ENCODE data around the gene IFNE. TPM values are rescaled to one million over a fixed set of nuclear protein-coding genes. Genes with fewer than 3 reads are reported as not detected.

IFNE gene
- total RNA-seq, 2 experiments from 2014 or later, result not detected

DNA sequence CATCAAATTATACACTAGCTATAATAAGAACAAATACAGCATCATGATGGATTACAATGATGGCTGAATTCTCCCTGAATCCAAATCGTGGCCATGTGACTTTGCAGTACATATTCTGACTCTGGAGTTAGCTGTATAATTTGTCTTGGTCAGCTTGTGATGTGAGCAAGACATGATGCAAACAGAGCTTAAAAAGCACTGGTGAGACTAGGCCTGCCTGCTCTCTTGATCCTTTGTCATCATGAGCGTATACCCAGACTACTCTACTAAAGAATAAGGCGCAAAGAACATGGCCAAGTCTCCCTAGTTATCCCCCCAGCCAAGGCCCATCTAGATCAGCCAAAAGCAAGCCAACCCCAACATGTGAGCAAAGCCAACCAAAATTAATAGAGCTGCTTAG, 34.7 kb upstream of the IFNE start:
- H3K4me1 Mint-ChIP-seq (ENCODE audit: low read depth), result no peaks in the 10 kb centered on the region
- no peak for ATAC-seq
- H3K36me3 Mint-ChIP-seq (ENCODE audit: low read depth), result no peaks in the 10 kb centered on the region
- no peak for DNase-seq
- H3K27ac Mint-ChIP-seq, result no peak overlapping the region
- no peaks in the 10 kb centered on the region for H3K9me3 Mint-ChIP-seq (ENCODE audit: insufficient read depth)
- ChIA-PET POLR2A (no interaction called here), CTCF (interaction anchor here (1.1 kb wide), 1 partner anchor 51 kb away, joined by 4 read pairs; no protein-coding TSS in a partner anchor)
- no peak overlapping the region for H3K4me3 Mint-ChIP-seq
- H3K27me3 Mint-ChIP-seq (ENCODE audit: low read depth), result no peaks in the 10 kb centered on the region

DNA sequence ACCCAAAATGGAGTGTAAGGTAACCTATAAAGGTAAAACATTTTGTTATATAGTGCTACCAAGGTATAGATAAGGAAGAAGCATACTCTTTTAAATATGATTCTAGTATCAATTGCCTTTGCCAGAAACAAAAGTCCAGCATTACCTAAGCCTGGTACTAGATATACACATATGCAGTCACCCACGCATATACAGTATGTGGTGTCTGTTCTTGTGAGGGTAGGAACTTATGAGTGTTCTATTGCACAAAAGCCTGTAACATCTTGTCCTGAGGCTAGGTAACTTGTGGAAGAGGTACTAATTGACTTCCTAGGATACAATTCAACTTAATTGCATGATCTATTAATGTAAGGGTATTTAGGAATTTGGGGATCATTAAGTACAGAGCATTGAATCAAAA, 31.3 kb upstream of the IFNE start:
- CTCF ChIA-PET, result interaction anchor here (1.3 kb wide), 1 partner anchor 40 kb away, joined by 3 read pairs; no protein-coding TSS in a partner anchor
- no peaks in the 10 kb centered on the region for H3K27me3 Mint-ChIP-seq (ENCODE audit: low read depth)
- POLR2A ChIA-PET, result no interaction called here
- no peaks in the 10 kb centered on the region for H3K9me3 Mint-ChIP-seq (ENCODE audit: insufficient read depth)
- H3K4me1 Mint-ChIP-seq (ENCODE audit: low read depth), result no peaks in the 10 kb centered on the region
- H3K36me3 Mint-ChIP-seq (ENCODE audit: low read depth), result no peaks in the 10 kb centered on the region
- DNase-seq (no peak), ATAC-seq (no peak)
- H3K27ac Mint-ChIP-seq, result no peak overlapping the region
- no peak overlapping the region for H3K4me3 Mint-ChIP-seq

DNA sequence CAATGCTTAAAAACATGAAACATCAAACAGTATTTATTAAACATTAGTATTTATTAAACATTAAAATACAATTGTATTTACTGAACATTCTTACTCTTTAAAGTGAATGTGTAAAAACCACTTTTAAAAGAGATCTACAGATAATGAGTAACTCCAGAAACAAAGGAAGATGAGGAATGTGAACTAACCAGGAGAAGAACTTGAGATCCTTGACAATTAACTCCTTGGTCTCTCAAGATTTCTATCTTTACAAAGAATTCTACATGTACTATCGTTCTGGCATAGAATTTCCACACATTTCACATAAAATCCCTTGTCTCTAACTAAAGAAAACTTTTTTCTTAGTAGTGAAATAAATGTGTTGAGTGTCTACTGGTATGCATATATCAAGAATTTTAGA, 28.7 kb upstream of the IFNE start:
- Mint-ChIP-seq H3K27ac (no peak overlapping the region), H3K36me3 (ENCODE audit: low read depth) (no peaks in the 10 kb centered on the region), H3K4me1 (ENCODE audit: low read depth) (peaks cover 7% of the 10 kb centered on the region), H3K27me3 (ENCODE audit: low read depth) (no peaks in the 10 kb centered on the region), H3K4me3 (no peak overlapping the region), H3K9me3 (ENCODE audit: insufficient read depth) (no peaks in the 10 kb centered on the region)
- CTCF ChIA-PET, result interaction anchor here (1.2 kb wide), 1 partner anchor 67 kb away, joined by 3 read pairs; no protein-coding TSS in a partner anchor
- ATAC-seq, result no peak
- DNase-seq, result no peak
- POLR2A ChIA-PET, result no interaction called here

DNA sequence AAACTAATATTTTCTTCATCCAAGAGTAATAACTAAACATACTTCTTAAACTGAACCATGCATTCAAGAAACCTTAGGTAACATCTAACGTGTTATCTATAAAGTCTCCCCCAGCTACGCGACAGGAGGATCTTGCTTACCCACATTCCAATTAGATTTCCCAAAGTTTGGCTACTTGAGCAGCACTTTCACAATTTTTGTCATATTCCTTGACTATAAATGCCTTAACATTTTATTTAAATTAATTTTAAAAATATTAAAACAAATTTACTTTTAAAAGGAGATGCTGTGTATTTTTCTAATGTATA, 25.3 kb upstream of the IFNE start:
- Mint-ChIP-seq H3K27me3 (ENCODE audit: low read depth) (no peaks in the 10 kb centered on the region), H3K9me3 (ENCODE audit: insufficient read depth) (no peaks in the 10 kb centered on the region), H3K4me3 (no peak overlapping the region), H3K36me3 (ENCODE audit: low read depth) (no peaks in the 10 kb centered on the region), H3K27ac (no peak overlapping the region), H3K4me1 (ENCODE audit: low read depth) (peaks cover 7% of the 10 kb centered on the region)
- ChIA-PET CTCF (no interaction called here), POLR2A (no interaction called here)
- DNase-seq, result no peak
- no peak for ATAC-seq

DNA sequence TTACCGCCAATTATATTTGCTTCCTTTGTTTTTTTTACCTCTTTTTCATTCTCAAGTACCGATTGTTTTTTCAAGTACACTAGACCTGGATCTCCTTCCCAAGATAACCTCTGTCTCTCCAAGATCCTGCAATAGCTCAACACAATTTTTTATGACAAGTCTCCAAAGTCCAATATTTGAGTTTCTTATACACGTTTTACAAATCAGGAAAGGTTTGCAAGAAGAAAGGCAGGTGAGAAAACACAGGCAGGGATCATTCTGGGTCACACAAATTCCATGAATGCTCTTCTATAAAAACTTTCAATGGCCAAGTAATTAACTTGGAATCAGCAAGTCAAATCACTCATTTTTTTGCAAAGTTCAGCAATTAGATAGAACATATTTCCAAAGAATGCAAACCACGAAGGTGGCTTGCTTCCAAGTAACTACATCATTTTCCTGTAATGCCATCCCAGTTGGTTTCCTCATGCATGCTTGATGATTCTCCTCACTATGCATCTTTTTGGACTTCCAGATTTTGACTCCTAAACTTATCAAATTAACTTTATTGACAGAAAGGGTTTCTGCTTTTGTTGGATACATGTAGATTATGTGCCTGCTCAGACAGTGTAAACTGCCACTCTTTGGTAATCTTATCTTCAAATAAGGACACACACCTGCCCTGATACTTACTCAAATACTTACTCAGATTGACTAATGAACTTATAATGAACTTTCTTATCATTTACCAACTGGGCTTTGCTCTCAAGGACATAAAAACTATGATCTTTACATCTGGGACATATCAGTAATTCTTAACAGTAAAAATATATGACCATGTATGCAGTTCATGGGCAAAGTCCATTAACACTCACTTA, 24.7 kb upstream of the IFNE start:
- H3K36me3 Mint-ChIP-seq (ENCODE audit: low read depth), result no peaks in the 10 kb centered on the region
- H3K4me1 Mint-ChIP-seq (ENCODE audit: low read depth), result peaks cover 7% of the 10 kb centered on the region
- no peak overlapping the region for H3K27ac Mint-ChIP-seq
- no peaks in the 10 kb centered on the region for H3K27me3 Mint-ChIP-seq (ENCODE audit: low read depth)
- ChIA-PET POLR2A (no interaction called here), CTCF (no interaction called here)
- ATAC-seq (no peak), DNase-seq (no peak)
- H3K9me3 Mint-ChIP-seq (ENCODE audit: insufficient read depth), result no peaks in the 10 kb centered on the region
- H3K4me3 Mint-ChIP-seq, result no peak overlapping the region

DNA sequence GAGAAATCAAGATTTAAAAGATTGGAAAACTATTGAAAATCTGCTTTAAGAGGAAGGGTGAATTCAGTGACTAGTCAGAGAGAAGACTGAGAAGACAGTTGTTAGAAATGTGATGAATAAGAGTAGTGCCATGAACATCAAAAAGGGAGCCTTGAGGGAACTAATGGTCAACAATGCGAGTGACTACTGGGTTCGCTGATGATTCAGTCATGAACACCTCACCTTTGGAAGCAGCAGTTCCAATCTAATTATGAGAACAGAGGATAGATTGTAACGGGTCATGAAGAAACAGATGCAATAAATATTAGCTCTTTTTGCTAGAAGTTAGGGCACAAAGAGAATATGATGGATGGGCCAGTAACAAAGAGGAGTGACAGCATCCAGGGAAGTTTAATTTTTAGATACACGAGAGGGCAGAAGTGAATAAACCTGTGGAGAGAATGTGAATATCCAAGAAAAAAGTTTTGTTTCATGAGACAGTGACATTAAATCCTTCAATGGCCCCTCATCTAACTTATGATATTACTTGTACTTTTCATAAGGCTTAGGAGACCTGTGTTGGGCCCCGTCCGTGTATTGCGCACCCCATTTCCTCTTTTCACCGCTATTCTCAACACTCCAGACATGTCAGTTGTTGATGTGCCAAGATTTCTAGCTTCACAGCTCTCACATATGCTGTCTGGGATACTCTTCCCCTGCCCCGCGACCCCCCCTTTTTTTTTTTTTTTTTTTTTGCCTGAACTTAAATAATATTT, 23.5 kb upstream of the IFNE start:
- Mint-ChIP-seq H3K36me3 (ENCODE audit: low read depth) (no peaks in the 10 kb centered on the region), H3K4me3 (no peak overlapping the region), H3K4me1 (ENCODE audit: low read depth) (peaks cover 9% of the 10 kb centered on the region), H3K27me3 (ENCODE audit: low read depth) (no peaks in the 10 kb centered on the region), H3K9me3 (ENCODE audit: insufficient read depth) (no peaks in the 10 kb centered on the region), H3K27ac (no peak overlapping the region)
- DNase-seq, result no peak
- CTCF ChIA-PET, result no interaction called here
- ATAC-seq, result no peak
- POLR2A ChIA-PET, result no interaction called here

DNA sequence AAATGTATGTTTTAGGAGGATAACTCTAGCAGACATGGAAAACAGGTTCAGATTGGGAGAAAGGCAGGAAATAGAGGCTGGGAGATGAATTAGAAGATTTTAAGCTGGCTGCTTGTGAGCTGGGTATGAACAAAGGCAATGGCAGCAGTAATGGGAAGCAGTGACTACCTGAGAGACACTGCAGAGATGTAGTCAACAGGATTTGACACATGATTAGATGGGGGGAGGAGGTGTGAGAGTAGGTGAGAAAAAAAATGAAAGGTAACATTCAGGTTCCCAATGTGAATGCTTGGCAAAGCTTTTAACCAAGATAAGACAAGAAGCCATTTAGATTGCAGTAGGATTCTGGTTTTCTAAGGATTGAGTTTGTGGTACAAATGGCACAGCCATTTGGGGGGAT, 22.8 kb upstream of the IFNE start:
- Mint-ChIP-seq H3K4me3 (no peak overlapping the region), H3K4me1 (ENCODE audit: low read depth) (peaks cover 9% of the 10 kb centered on the region), H3K36me3 (ENCODE audit: low read depth) (no peaks in the 10 kb centered on the region), H3K9me3 (ENCODE audit: insufficient read depth) (no peaks in the 10 kb centered on the region), H3K27ac (no peak overlapping the region), H3K27me3 (ENCODE audit: low read depth) (no peaks in the 10 kb centered on the region)
- DNase-seq (no peak), ATAC-seq (no peak)
- ChIA-PET CTCF (no interaction called here), POLR2A (no interaction called here)

DNA sequence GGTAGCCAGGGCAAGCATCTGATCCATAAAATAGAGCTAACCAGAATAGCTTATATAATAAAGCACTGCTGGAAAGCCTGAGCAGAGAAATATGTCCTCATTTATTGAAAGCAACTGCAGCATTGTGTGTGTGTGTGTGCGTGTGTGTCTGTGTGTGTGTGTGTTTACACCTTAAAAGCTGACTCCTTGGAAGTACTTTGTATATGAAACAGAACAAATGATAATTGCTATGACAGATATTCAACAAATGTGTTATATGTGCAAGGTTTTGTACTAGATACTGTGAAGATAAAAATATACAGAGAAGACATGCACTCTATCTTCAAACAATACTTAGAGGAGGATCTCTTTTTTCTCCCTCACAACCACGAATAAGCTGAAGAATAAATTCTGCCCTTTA, 22.0 kb upstream of the IFNE start:
- ChIA-PET CTCF (interaction anchor here (0.7 kb wide), 1 partner anchor 10 kb away, joined by 3 read pairs; no protein-coding TSS in a partner anchor), POLR2A (no interaction called here)
- Mint-ChIP-seq H3K9me3 (ENCODE audit: insufficient read depth) (no peaks in the 10 kb centered on the region), H3K4me3 (no peak overlapping the region), H3K36me3 (ENCODE audit: low read depth) (no peaks in the 10 kb centered on the region), H3K4me1 (ENCODE audit: low read depth) (peaks cover 9% of the 10 kb centered on the region), H3K27me3 (ENCODE audit: low read depth) (no peaks in the 10 kb centered on the region), H3K27ac (no peak overlapping the region)
- ATAC-seq, result no peak
- DNase-seq, result no peak

DNA sequence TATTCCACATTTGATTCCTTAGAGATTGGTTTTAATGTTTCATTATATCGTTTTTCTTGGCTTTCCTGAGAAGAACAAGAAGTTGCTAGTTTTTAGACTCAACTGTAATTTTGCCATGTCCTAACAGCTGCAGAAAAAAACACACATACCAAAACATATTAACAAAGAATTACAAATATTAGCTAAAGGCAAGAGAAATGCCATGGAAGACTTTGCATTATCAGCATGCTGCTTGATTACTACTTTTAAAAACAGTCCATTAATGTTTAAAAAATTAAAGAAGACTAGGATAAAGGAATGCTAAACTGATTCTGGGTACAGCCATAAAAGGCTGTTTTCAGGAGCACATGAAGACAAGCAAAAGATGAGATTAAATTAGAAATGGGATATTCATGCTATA, 20.5 kb upstream of the IFNE start:
- ATAC-seq (no peak), DNase-seq (no peak)
- no peak overlapping the region for H3K4me3 Mint-ChIP-seq
- ChIA-PET CTCF (no interaction called here), POLR2A (no interaction called here)
- no peaks in the 10 kb centered on the region for H3K27me3 Mint-ChIP-seq (ENCODE audit: low read depth)
- no peaks in the 10 kb centered on the region for H3K36me3 Mint-ChIP-seq (ENCODE audit: low read depth)
- no peak overlapping the region for H3K27ac Mint-ChIP-seq
- peaks cover 9% of the 10 kb centered on the region for H3K4me1 Mint-ChIP-seq (ENCODE audit: low read depth)
- no peaks in the 10 kb centered on the region for H3K9me3 Mint-ChIP-seq (ENCODE audit: insufficient read depth)

DNA sequence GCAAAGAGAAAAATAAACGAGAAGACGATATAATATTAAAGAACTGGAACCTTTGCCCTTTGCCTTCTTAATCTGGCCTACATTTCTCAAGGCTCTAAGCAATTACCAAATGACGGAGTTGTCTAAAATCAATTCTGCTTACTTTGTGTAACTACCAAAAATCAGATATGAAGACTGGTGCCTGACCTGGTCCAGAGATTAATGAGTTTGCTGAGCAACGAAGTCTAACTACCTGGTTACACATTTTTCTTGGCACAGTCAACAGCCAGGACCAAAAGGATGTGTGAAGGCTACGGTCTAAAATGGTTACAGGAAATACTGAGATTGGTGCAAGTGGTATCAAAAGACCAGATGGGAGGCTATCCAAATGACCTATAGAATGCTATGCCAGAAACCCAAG, 17.8 kb upstream of the IFNE start:
- POLR2A ChIA-PET, result no interaction called here
- Mint-ChIP-seq H3K36me3 (ENCODE audit: low read depth) (no peaks in the 10 kb centered on the region), H3K9me3 (ENCODE audit: insufficient read depth) (no peaks in the 10 kb centered on the region), H3K4me3 (no peak overlapping the region), H3K4me1 (ENCODE audit: low read depth) (peaks cover 2% of the 10 kb centered on the region), H3K27me3 (ENCODE audit: low read depth) (no peaks in the 10 kb centered on the region), H3K27ac (no peak overlapping the region)
- DNase-seq (no peak), ATAC-seq (no peak)
- CTCF ChIA-PET, result interaction anchor here (0.6 kb wide), 1 partner anchor 23 kb away, joined by 3 read pairs; no protein-coding TSS in a partner anchor

DNA sequence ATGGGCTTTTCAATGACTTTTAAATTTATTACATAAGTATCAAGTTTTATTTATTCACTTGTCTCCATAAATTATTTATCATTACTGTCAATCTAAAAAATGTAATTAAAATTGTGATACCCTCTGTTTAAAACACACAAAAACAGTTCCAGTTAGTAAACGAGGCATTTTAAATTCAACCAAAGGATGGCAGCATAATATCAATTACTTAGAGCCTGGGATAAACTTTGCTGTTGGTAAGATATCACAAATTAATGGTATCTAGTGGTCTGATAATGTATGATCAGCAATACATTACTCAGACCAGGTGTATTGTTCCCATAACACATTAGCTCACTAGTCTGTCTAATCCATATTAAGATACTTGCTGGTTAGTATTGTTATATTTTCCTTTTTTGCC, 9.6 kb upstream of the IFNE start:
- no peak for DNase-seq
- ATAC-seq, result no peak
- no peak overlapping the region for H3K27ac Mint-ChIP-seq
- ChIA-PET POLR2A (no interaction called here), CTCF (interaction anchor here (1.0 to 1.9 kb wide), 3 partner anchors 68 to 299 kb away, joined by 3 to 4 read pairs (median 3); no protein-coding TSS in a partner anchor)
- no peaks in the 10 kb centered on the region for H3K27me3 Mint-ChIP-seq (ENCODE audit: low read depth)
- H3K36me3 Mint-ChIP-seq (ENCODE audit: low read depth), result no peaks in the 10 kb centered on the region
- no peak overlapping the region for H3K4me3 Mint-ChIP-seq
- H3K9me3 Mint-ChIP-seq (ENCODE audit: insufficient read depth), result no peaks in the 10 kb centered on the region
- H3K4me1 Mint-ChIP-seq (ENCODE audit: low read depth), result no peaks in the 10 kb centered on the region

DNA sequence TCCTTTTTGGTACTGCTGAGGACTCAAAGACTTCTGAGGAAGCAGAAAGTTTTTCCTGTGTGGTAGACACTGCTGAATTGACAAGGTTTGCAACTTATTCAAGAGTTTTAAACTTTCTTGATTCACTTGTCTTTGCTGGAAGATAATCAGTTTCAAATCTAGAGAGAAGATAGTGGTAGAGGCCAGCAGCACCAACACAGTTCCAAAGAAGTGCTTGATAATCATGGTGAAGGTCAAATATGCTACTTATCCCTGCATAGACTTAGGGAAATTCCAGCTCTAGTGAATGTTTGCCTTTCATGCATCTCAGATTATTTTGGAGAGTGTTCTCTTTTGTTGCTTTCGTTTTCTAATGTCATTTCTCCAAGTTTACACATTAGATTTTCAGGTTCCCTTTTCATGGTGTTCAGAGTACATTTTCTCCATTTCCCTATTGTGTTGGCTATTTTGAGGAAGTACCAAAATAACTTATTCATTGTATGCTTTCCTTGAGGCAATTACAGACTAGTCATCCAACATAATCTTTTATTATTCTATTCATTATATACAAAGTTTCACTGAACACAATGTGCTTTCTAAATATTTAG, 550 bp downstream of the IFNE start:
- H3K4me3 Mint-ChIP-seq, result no peak overlapping the region
- H3K27me3 Mint-ChIP-seq (ENCODE audit: low read depth), result peaks cover 6% of the 10 kb centered on the region
- H3K4me1 Mint-ChIP-seq (ENCODE audit: low read depth), result no peaks in the 10 kb centered on the region
- POLR2A ChIA-PET, result no interaction called here
- H3K36me3 Mint-ChIP-seq (ENCODE audit: low read depth), result no peaks in the 10 kb centered on the region
- CTCF ChIA-PET, result interaction anchor here (1.1 to 1.6 kb wide), 2 partner anchors 16 to 47 kb away, joined by 3 read pairs; no protein-coding TSS in a partner anchor
- no peak for ATAC-seq
- no peak for DNase-seq
- H3K9me3 Mint-ChIP-seq (ENCODE audit: insufficient read depth), result no peaks in the 10 kb centered on the region
- H3K27ac Mint-ChIP-seq, result no peak overlapping the region
